ENCODE results near the gene EHMT1.

Gene EHMT1

DNA sequence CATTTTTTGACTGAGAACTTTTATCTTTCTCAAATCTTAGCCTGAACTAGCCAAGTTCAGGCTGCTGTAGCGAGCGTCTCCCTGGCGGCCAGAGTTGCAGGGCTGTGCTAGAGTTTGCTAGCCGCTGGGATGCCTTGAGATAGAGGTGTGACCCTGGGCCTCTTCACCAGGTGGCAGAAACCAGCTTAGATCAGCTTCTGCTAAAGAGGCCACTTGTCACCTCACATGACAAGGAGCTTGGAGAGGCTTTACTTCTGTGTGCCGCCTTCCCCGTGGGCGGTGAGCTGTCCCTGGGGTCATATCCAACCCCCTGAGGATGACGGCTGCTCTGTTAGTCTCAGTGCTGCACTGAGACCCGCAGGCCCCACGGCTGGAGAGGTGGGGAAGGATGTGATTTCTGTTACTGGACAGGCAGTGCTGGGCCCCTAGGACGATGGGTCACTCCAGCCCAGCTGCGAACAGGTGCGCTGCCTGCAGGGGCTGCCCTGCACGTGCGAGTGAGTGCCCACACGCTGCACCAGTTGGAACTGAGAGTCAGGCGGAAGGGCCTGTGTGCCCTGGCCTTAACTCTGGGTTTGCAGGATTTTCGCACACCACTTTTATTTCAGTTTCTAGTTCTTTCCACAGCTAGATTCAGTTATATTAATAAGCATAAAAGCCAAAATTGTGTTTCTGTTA is 63.8 kb downstream of the EHMT1 start:
- Histone ChIP-seq H3K4me3 (no peak overlapping the region), H3K27me3 (ENCODE audit: low read depth) (no peaks in the 10 kb centered on the region), H3K9me3 (no peaks in the 10 kb centered on the region), H3K4me1 (peaks cover 11% of the 10 kb centered on the region), H3K36me3 (replicated peaks) (no peaks in the 10 kb centered on the region)
- in situ Hi-C loops (cut with MboI; ENCODE audit: low sequenced_read_pairs), result no loop called here
- no peak for DNase-seq (ENCODE audit: low spot score in 2 of 2)

- no peaks in the 10 kb centered on the region for H3K27me3 ChIP-seq (ENCODE audit: low read depth)
- no peaks in the 10 kb centered on the region for H3K9me3 ChIP-seq
- peaks cover 11% of the 10 kb centered on the region for H3K4me1 ChIP-seq
- H3K36me3 ChIP-seq (replicated peaks), result no peaks in the 10 kb centered on the region
- in situ Hi-C loops (cut with MboI; ENCODE audit: low sequenced_read_pairs), result no loop called here
- no peak for DNase-seq (ENCODE audit: low spot score in 2 of 2)
- H3K4me3 ChIP-seq, result no peak overlapping the region
Observed at GRCh38 chr9:137683262-137683864, 64.6 kb downstream of the EHMT1 start.

DNA sequence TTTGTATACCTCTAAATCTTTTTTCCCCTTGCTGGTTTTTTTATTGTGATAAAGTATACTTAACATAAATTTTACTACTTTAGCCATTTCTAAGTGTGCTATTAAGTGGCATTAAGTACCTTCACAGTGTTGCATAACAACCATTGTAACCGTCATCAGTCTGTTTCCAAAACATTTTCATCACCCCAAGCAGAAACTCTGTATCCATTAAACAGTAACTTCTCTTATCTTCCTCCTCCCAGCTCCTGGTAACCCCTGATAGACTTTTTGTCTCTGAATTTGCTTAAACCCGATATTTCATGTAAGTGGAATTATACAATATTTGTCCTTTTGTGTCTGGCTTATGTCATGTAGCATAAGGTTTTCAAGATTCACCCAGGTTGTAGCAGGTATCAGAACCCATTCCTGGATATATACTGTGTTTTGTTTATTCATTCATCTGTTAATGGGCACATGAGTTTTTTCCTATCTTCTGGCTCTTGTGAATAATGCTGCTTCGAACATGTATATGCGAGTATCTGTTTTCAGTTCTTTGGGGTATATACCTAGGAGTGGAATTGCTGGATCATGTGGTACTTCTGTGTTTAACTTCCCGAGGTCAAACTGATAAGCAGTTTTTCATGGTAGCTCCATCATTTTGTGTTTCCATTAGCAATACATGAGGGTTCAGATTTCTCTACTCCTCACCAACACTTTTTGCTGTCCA is 66.4 kb downstream of the EHMT1 start:
- peaks cover 17% of the 10 kb centered on the region for H3K4me1 ChIP-seq
- no peak for DNase-seq (ENCODE audit: low spot score in 2 of 2)
- no peaks in the 10 kb centered on the region for H3K36me3 ChIP-seq (replicated peaks)
- in situ Hi-C loops (cut with MboI; ENCODE audit: low sequenced_read_pairs), result no loop called here
- no peaks in the 10 kb centered on the region for H3K9me3 ChIP-seq
- H3K4me3 ChIP-seq, result no peak overlapping the region
- H3K27me3 ChIP-seq (ENCODE audit: low read depth), result no peaks in the 10 kb centered on the region

- Histone ChIP-seq H3K27me3 (ENCODE audit: low read depth) (no peaks in the 10 kb centered on the region), H3K36me3 (replicated peaks) (no peaks in the 10 kb centered on the region), H3K4me1 (peaks cover 17% of the 10 kb centered on the region), H3K9me3 (no peaks in the 10 kb centered on the region), H3K4me3 (no peak overlapping the region)
- no peak for DNase-seq (ENCODE audit: low spot score in 2 of 2)
- in situ Hi-C loops (cut with MboI; ENCODE audit: low sequenced_read_pairs), result no loop called here
Observed at GRCh38 chr9:137685741-137686420, 67.1 kb downstream of the EHMT1 start.

DNA sequence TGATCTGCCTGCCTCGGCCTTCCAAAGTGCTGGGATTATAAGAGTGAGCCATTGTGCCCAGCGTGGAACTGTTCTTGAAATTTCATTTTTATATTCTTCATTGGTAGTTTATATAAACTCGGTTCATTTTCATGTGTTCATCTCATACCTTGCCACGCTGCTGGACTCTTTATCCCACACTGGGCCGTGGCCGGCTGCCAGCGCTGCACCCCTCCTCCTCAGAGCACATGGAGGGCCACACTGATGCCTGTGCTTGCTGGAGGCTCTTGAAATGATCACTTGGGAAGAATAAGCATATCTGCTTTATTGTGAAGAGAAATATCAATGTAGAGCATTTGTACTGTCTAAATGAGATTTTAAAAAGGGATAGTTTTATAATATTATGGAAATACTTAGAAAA is 69.5 kb downstream of the EHMT1 start:
- Histone ChIP-seq H3K36me3 (replicated peaks) (no peaks in the 10 kb centered on the region), H3K27me3 (ENCODE audit: low read depth) (no peaks in the 10 kb centered on the region), H3K4me1 (peaks cover 17% of the 10 kb centered on the region), H3K4me3 (no peak overlapping the region), H3K9me3 (no peaks in the 10 kb centered on the region)
- in situ Hi-C loops (cut with MboI; ENCODE audit: low sequenced_read_pairs), result no loop called here
- no peak for DNase-seq (ENCODE audit: low spot score in 2 of 2)

DNA sequence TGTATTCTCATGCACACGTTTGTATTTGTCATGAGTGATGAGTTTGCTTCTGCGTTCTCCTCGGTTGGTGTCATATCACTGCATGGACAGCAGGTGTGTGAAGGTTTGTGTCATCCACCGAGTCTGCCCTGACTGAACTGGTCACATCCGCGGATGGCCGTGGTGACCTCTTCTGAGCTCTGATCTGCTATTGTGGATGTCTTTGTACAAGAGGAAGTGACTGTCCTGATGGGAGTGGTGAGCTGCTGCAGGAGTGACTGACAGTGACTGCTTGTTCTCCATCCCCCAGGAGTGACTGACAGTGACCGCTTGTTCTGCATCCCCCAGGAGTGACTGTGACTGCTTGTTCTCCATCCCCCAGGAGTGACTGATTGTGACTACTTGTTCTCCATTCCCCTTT is 69.9 kb downstream of the EHMT1 start:
- in situ Hi-C loops (cut with MboI; ENCODE audit: low sequenced_read_pairs), result no loop called here
- no peaks in the 10 kb centered on the region for H3K27me3 ChIP-seq (ENCODE audit: low read depth)
- H3K4me1 ChIP-seq, result peaks cover 17% of the 10 kb centered on the region
- H3K9me3 ChIP-seq, result no peaks in the 10 kb centered on the region
- no peaks in the 10 kb centered on the region for H3K36me3 ChIP-seq (replicated peaks)
- H3K4me3 ChIP-seq, result no peak overlapping the region
- DNase-seq (ENCODE audit: low spot score in 2 of 2), result no peak

DNA sequence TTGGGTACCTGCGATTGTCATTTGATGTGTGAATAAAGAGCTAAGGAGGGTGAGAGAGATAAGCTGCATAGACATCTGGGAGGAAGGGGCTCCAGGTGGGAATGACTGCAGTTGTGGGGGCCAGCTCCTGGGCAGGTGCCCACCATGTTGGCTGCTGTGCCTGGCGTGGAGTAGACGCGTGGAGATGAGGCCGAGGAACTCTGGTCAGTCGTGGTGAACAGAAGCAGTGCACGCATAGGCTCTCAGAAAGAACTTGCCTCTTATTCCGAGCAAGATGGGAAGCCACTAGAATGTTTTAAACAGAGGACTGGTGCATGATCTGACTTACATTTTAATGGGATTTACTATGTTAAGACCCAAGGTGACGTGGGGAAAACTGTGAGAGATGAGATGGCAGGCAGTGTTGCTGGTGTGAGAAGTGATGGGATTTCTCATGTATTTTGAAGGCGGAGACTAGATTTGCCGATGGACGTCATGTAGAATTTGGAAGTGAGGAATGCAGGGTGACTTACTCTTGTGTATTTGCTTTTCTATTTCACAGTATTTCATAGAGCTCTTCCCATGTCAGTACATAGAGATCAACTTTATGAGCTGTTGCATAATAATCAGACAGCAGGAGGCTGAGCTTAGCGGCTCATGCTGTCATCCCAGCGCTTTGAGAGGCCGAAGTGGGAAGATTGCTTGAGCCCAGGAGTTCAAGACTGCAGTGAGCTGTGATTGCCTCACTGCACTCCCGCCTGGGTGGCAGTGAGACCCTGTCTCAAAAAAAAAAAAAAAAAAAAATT is 71.1 kb downstream of the EHMT1 start:
- DNase-seq (ENCODE audit: low spot score in 2 of 2), result peak; percentile 36 to 40
- no peaks in the 10 kb centered on the region for H3K27me3 ChIP-seq (ENCODE audit: low read depth)
- H3K4me1 ChIP-seq, result peaks cover 17% of the 10 kb centered on the region
- no peaks in the 10 kb centered on the region for H3K36me3 ChIP-seq (replicated peaks)
- H3K4me3 ChIP-seq, result no peak overlapping the region
- in situ Hi-C loops (cut with MboI; ENCODE audit: low sequenced_read_pairs), result no loop called here
- no peaks in the 10 kb centered on the region for H3K9me3 ChIP-seq

GRCh38 chr9:137690930-137691645 is 72.3 kb downstream of the EHMT1 start:
- H3K4me3 ChIP-seq, result no peak overlapping the region
- peaks cover 17% of the 10 kb centered on the region for H3K4me1 ChIP-seq
- in situ Hi-C loops (cut with MboI; ENCODE audit: low sequenced_read_pairs), result no loop called here
- no peaks in the 10 kb centered on the region for H3K27me3 ChIP-seq (ENCODE audit: low read depth)
- H3K36me3 ChIP-seq (replicated peaks), result no peaks in the 10 kb centered on the region
- DNase-seq (ENCODE audit: low spot score in 2 of 2), result no peak
- no peaks in the 10 kb centered on the region for H3K9me3 ChIP-seq

GRCh38 chr9:137691646-137692351 is 73.0 kb downstream of the EHMT1 start:
- Histone ChIP-seq H3K4me1 (peaks cover 17% of the 10 kb centered on the region), H3K27me3 (ENCODE audit: low read depth) (no peaks in the 10 kb centered on the region), H3K9me3 (no peaks in the 10 kb centered on the region), H3K4me3 (no peak overlapping the region), H3K36me3 (replicated peaks) (no peaks in the 10 kb centered on the region)
- DNase-seq (ENCODE audit: low spot score in 2 of 2), result no peak
- in situ Hi-C loops (cut with MboI; ENCODE audit: low sequenced_read_pairs), result no loop called here

- Histone ChIP-seq H3K9me3 (no peaks in the 10 kb centered on the region), H3K36me3 (replicated peaks) (no peaks in the 10 kb centered on the region), H3K4me1 (peaks cover 10% of the 10 kb centered on the region), H3K27me3 (ENCODE audit: low read depth) (no peaks in the 10 kb centered on the region), H3K4me3 (no peak overlapping the region)
- DNase-seq (ENCODE audit: low spot score in 2 of 2), result no peak
- in situ Hi-C loops (cut with MboI; ENCODE audit: low sequenced_read_pairs), result no loop called here
Observed at GRCh38 chr9:137694236-137694959, 75.6 kb downstream of the EHMT1 start.

DNA sequence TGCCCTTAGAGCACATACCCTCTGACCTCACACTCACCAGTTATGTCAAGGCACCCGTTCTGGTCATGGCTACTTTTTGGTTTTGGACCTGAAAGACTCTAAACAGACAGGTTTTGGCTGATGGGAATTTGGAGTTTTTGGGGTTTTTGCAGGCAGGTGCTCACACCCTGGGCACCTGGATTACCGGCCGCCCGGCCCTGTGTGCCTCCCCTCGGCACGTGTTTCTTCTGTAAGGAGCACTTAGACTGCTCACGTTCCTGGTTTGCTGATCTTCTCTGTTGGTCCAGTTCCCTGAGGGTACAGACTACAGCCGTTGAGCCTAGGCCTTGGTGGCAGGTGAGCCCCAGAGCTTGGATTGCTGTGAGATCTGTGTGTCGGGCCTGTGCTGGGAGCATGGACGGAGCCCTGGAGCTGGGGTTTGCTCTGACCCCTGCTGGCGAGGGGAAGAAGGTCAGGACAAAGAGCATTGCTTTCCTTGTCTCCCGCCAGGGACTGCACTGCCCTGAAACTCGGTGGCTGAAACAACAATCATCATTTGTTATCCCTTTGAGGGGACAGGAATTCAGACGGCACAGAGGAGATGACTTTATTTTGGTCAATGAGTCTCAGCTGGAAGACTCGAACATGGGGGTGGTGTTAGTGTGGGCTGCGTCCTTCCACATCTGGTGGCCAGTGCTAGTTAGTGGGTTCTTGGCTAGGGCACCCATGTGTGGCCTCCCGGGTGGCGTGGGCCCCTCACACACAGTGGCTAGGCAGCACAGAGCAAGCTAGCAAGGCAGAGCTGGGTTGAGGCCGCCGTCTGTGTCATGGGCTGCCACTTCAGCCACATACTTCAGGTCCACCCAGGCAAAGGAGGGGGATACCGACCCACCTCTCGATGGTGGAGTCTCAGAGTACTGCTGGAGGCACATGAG is 76.4 kb downstream of the EHMT1 start:
- Histone ChIP-seq H3K4me1 (peaks cover 2% of the 10 kb centered on the region; the same call in 1 of the 2 replicates), H3K4me3 (no peak overlapping the region), H3K27me3 (ENCODE audit: low read depth) (no peaks in the 10 kb centered on the region), H3K9me3 (no peaks in the 10 kb centered on the region), H3K36me3 (replicated peaks) (no peaks in the 10 kb centered on the region)
- DNase-seq (ENCODE audit: low spot score in 2 of 2), result peak; percentile 32 to 70
- in situ Hi-C loops (cut with MboI; ENCODE audit: low sequenced_read_pairs), result no loop called here
